Activated CD4-positive, alpha-beta memory T cell treated with anti-CD3 and anti-CD28 coated beads for 36 hours (primary cell): ENCODE data around the gene VRK3. TPM values are rescaled to one million over a fixed set of nuclear protein-coding genes. Genes with fewer than 3 reads are reported as not detected.
A peak's percentile ranks its signal among the peaks of the same experiment; 100 is the strongest.

Source experiments
- CTCF ChIA-PET: fragments of 350-600 bp; sonication (Branson Sonifier 250); formaldehyde crosslinking; loops from one replicate; lab custom pipeline; 2021; ENCODE audit warnings: antibody characterized with exemption, inconsistent platforms; lab: Charles Lee
- POLR2A ChIA-PET: fragments of 350-600 bp; sonication (Branson Sonifier 250); formaldehyde crosslinking; loops from one replicate; lab custom pipeline; 2021; ENCODE audit warnings: antibody characterized with exemption; lab: Charles Lee
- DNase-seq: peaks from one replicate; pipeline ENCODE4 v3.0.0-alpha.2; 2020
- H3K27ac Mint-ChIP-seq: one replicate; pipeline ENCODE4 v1.8.0; 2021; ENCODE audit warnings: mixed read lengths
- H3K27me3 Mint-ChIP-seq: one replicate; pipeline ENCODE4 v1.8.0; 2021; ENCODE audit warnings: mixed read lengths
- H3K36me3 Mint-ChIP-seq: one replicate; pipeline ENCODE4 v1.8.0; 2021; ENCODE audit warnings: mixed read lengths
- H3K4me1 Mint-ChIP-seq: one replicate; pipeline ENCODE4 v1.8.0; 2021; ENCODE audit warnings: low read depth, mixed read lengths
- H3K4me3 Mint-ChIP-seq: one replicate; pipeline ENCODE4 v1.8.0; 2021; ENCODE audit warnings: mild to moderate bottlenecking, mixed read lengths
- H3K9me3 Mint-ChIP-seq: one replicate; pipeline ENCODE4 v1.8.0; 2021; ENCODE audit warnings: mixed read lengths
- intact Hi-C: fragments of 100-400 bp; cut with micrococcal nuclease; formaldehyde crosslinking; loops from one replicate; pipeline ENCODE4 v1.15.1; 2023
- total RNA-seq, 2 experiments: library from RNA; stranded (reverse); gene quantifications; one replicate each; pipeline ENCODE4 v1.2.3, GENCODE V29; 2021

Gene VRK3
- total RNA-seq, 2 experiments from 2014 or later, result 54.4 to 55.8 TPM

- Mint-ChIP-seq H3K4me3 (no peak overlapping the region), H3K4me1 (peaks cover 15% of the 10 kb centered on the region), H3K9me3 (no peaks in the 10 kb centered on the region), H3K27ac (no peak overlapping the region), H3K27me3 (no peaks in the 10 kb centered on the region), H3K36me3 (peaks cover 35% of the 10 kb centered on the region)
- POLR2A ChIA-PET, result no interaction called here
- CTCF ChIA-PET, result interaction anchor here (1.7 to 14.1 kb wide), 2 partner anchors 48 to 52 kb away, joined by 6 to 114 read pairs; no protein-coding TSS in a partner anchor
- intact Hi-C loops, result loop anchor here (5.0 kb wide), 1 partner anchor 41 kb away; the partner anchor contains the start of genes VRK3 and ZNF473
- no peak for DNase-seq
Measured at GRCh38 chr19:49985871-49986270, 39.3 kb downstream of the VRK3 start.

GRCh38 chr19:49984491-49984890, 40.7 kb downstream of the VRK3 start:
- H3K27ac Mint-ChIP-seq, result no peak overlapping the region
- H3K27me3 Mint-ChIP-seq, result no peaks in the 10 kb centered on the region
- intact Hi-C loops, result no loop called here
- no peak for DNase-seq
- H3K36me3 Mint-ChIP-seq, result peaks cover 35% of the 10 kb centered on the region
- POLR2A ChIA-PET, result no interaction called here
- CTCF ChIA-PET, result interaction anchor here (0.8 to 14.1 kb wide), 8 partner anchors 30 to 306 kb away, joined by 3 to 114 read pairs (median 4); no protein-coding TSS in a partner anchor
- no peaks in the 10 kb centered on the region for H3K9me3 Mint-ChIP-seq
- no peak overlapping the region for H3K4me3 Mint-ChIP-seq
- peaks cover 15% of the 10 kb centered on the region for H3K4me1 Mint-ChIP-seq

- ChIA-PET CTCF (interaction anchor here (0.6 to 14.1 kb wide), 12 partner anchors 31 to 305 kb away, joined by 3 to 114 read pairs (median 4); partner anchors contain the start of gene ATF5), POLR2A (no interaction called here)
- H3K4me1 Mint-ChIP-seq, result peaks cover 10% of the 10 kb centered on the region
- no peak overlapping the region for H3K4me3 Mint-ChIP-seq
- peak; percentile 86 for DNase-seq
- no peak overlapping the region for H3K27ac Mint-ChIP-seq
- peaks cover 31% of the 10 kb centered on the region for H3K36me3 Mint-ChIP-seq
- intact Hi-C loops, result loop anchor here (1.0 kb wide), 2 partner anchors 46 to 93 kb away; no protein-coding TSS in a partner anchor
- H3K9me3 Mint-ChIP-seq, result no peaks in the 10 kb centered on the region
- H3K27me3 Mint-ChIP-seq, result no peaks in the 10 kb centered on the region
Measured at GRCh38 chr19:49983645-49984229, 41.4 kb downstream of the VRK3 start.

- H3K4me3 Mint-ChIP-seq, result no peak overlapping the region
- DNase-seq, result no peak
- H3K27ac Mint-ChIP-seq, result no peak overlapping the region
- CTCF ChIA-PET, result interaction anchor here (0.9 to 14.1 kb wide), 3 partner anchors 44 to 154 kb away, joined by 3 to 114 read pairs (median 3); no protein-coding TSS in a partner anchor
- no peaks in the 10 kb centered on the region for H3K27me3 Mint-ChIP-seq
- no peaks in the 10 kb centered on the region for H3K9me3 Mint-ChIP-seq
- peaks cover 21% of the 10 kb centered on the region for H3K36me3 Mint-ChIP-seq
- intact Hi-C loops, result no loop called here
- H3K4me1 Mint-ChIP-seq, result no peaks in the 10 kb centered on the region
- POLR2A ChIA-PET, result no interaction called here
Measured at GRCh38 chr19:49981603-49982593, 43.3 kb downstream of the VRK3 start.

- H3K4me3 Mint-ChIP-seq, result no peak overlapping the region
- no peak overlapping the region for H3K27ac Mint-ChIP-seq
- CTCF ChIA-PET, result interaction anchor here (1.9 to 14.1 kb wide), 2 partner anchors 40 to 46 kb away, joined by 4 to 114 read pairs; no protein-coding TSS in a partner anchor
- H3K27me3 Mint-ChIP-seq, result no peaks in the 10 kb centered on the region
- no peak for DNase-seq
- POLR2A ChIA-PET, result no interaction called here
- intact Hi-C loops, result no loop called here
- no peaks in the 10 kb centered on the region for H3K9me3 Mint-ChIP-seq
- peaks cover 13% of the 10 kb centered on the region for H3K36me3 Mint-ChIP-seq
- H3K4me1 Mint-ChIP-seq, result no peaks in the 10 kb centered on the region
Measured at GRCh38 chr19:49978324-49978723, 46.8 kb downstream of the VRK3 start.

- Mint-ChIP-seq H3K27me3 (no peaks in the 10 kb centered on the region), H3K4me3 (no peak overlapping the region), H3K27ac (no peak overlapping the region), H3K9me3 (no peaks in the 10 kb centered on the region), H3K4me1 (no peaks in the 10 kb centered on the region), H3K36me3 (peaks cover 13% of the 10 kb centered on the region)
- intact Hi-C loops, result no loop called here
- ChIA-PET CTCF (interaction anchor here (1.9 to 14.1 kb wide), 2 partner anchors 40 to 45 kb away, joined by 4 to 114 read pairs; no protein-coding TSS in a partner anchor), POLR2A (no interaction called here)
- no peak for DNase-seq
Measured at GRCh38 chr19:49977881-49978280, 47.3 kb downstream of the VRK3 start.

- no peaks in the 10 kb centered on the region for H3K9me3 Mint-ChIP-seq
- ChIA-PET POLR2A (no interaction called here), CTCF (interaction anchor here (0.6 to 14.1 kb wide), 3 partner anchors 39 to 253 kb away, joined by 3 to 114 read pairs (median 4); no protein-coding TSS in a partner anchor)
- no peaks in the 10 kb centered on the region for H3K27me3 Mint-ChIP-seq
- no peaks in the 10 kb centered on the region for H3K4me1 Mint-ChIP-seq
- H3K4me3 Mint-ChIP-seq, result no peak overlapping the region
- intact Hi-C loops, result no loop called here
- DNase-seq, result no peak
- no peak overlapping the region for H3K27ac Mint-ChIP-seq
- H3K36me3 Mint-ChIP-seq, result peaks cover 13% of the 10 kb centered on the region
Measured at GRCh38 chr19:49977076-49977475, 48.1 kb downstream of the VRK3 start.

- ChIA-PET CTCF (interaction anchor here (14.1 kb wide), 1 partner anchor 38 kb away, joined by 114 read pairs; no protein-coding TSS in a partner anchor), POLR2A (no interaction called here)
- Mint-ChIP-seq H3K9me3 (no peaks in the 10 kb centered on the region), H3K27me3 (no peaks in the 10 kb centered on the region), H3K27ac (no peak overlapping the region), H3K36me3 (peaks cover 8% of the 10 kb centered on the region), H3K4me3 (no peak overlapping the region), H3K4me1 (no peaks in the 10 kb centered on the region)
- no peak for DNase-seq
- intact Hi-C loops, result no loop called here
Measured at GRCh38 chr19:49976496-49976895, 48.7 kb downstream of the VRK3 start.

- Mint-ChIP-seq H3K27me3 (no peaks in the 10 kb centered on the region), H3K27ac (no peak overlapping the region), H3K4me3 (no peak overlapping the region), H3K36me3 (peaks cover 7% of the 10 kb centered on the region), H3K9me3 (no peaks in the 10 kb centered on the region), H3K4me1 (no peaks in the 10 kb centered on the region)
- intact Hi-C loops, result no loop called here
- CTCF ChIA-PET, result interaction anchor here (14.1 kb wide), 1 partner anchor 37 kb away, joined by 114 read pairs; no protein-coding TSS in a partner anchor
- POLR2A ChIA-PET, result no interaction called here
- no peak for DNase-seq
Measured at GRCh38 chr19:49975051-49975450, 50.1 kb downstream of the VRK3 start.

- H3K4me3 Mint-ChIP-seq, result no peak overlapping the region
- ChIA-PET CTCF (no interaction called here), POLR2A (no interaction called here)
- no peak for DNase-seq
- no peaks in the 10 kb centered on the region for H3K9me3 Mint-ChIP-seq
- peaks cover 3% of the 10 kb centered on the region for H3K27me3 Mint-ChIP-seq
- intact Hi-C loops, result no loop called here
- H3K4me1 Mint-ChIP-seq, result no peaks in the 10 kb centered on the region
- no peak overlapping the region for H3K27ac Mint-ChIP-seq
- peaks cover 7% of the 10 kb centered on the region for H3K36me3 Mint-ChIP-seq
Measured at GRCh38 chr19:49973987-49974386, 51.2 kb downstream of the VRK3 start.

GRCh38 chr19:49972841-49973240, 52.3 kb downstream of the VRK3 start:
- ChIA-PET POLR2A (no interaction called here), CTCF (no interaction called here)
- no peak overlapping the region for H3K27ac Mint-ChIP-seq
- H3K9me3 Mint-ChIP-seq, result no peaks in the 10 kb centered on the region
- no peak for DNase-seq
- H3K36me3 Mint-ChIP-seq, result peaks cover 7% of the 10 kb centered on the region
- peaks cover 9% of the 10 kb centered on the region for H3K27me3 Mint-ChIP-seq
- no peaks in the 10 kb centered on the region for H3K4me1 Mint-ChIP-seq
- intact Hi-C loops, result no loop called here
- no peak overlapping the region for H3K4me3 Mint-ChIP-seq

- CTCF ChIA-PET, result no interaction called here
- intact Hi-C loops, result no loop called here
Measured at GRCh38 chr19:49971991-49972411, 53.2 kb downstream of the VRK3 start.

More at GRCh38 chr19:49971991-49972411, 53.2 kb downstream of the VRK3 start:
- Mint-ChIP-seq H3K27me3 (peaks cover 9% of the 10 kb centered on the region), H3K9me3 (no peaks in the 10 kb centered on the region), H3K4me1 (no peaks in the 10 kb centered on the region), H3K27ac (no peak overlapping the region), H3K36me3 (peaks cover 6% of the 10 kb centered on the region), H3K4me3 (no peak overlapping the region)
- no peak for DNase-seq
- POLR2A ChIA-PET, result no interaction called here
